Bronchial epithelial cell (primary cell): ENCODE measurements around the gene LDLRAD4. TPM values are rescaled to one million over a fixed set of nuclear protein-coding genes. Genes with fewer than 3 reads are reported as not detected.

ENCODE experiments used
- DNase-seq: peaks from one replicate; pipeline ENCODE4 v3.0.0-alpha.2; 2010; ENCODE audit warnings: low read depth
- FAIRE-seq: peaks from 2 replicates; lab custom pipeline; 2011; peaks lifted over from hg19 to GRCh38; lab: Jason Lieb, UNC
- H3K27me3 ChIP-seq: 2 replicates; pipeline ENCODE4 v1.5.1; 2011; ENCODE audit warnings: low read length; ENCODE audit not compliant: control insufficient read depth, insufficient read depth
- H3K36me3 ChIP-seq: 2 replicates; pipeline ENCODE4 v1.5.1; 2011; ENCODE audit warnings: low read length; ENCODE audit not compliant: control insufficient read depth, insufficient read depth
- H3K4me3 ChIP-seq: 2 replicates; pipeline ENCODE4 v1.5.1; 2011; ENCODE audit warnings: mild to moderate bottlenecking, low read depth, low read length, control low read depth
- total RNA-seq: library from RNA; depleted of rRNA; stranded (reverse); fragments of >200 nt; gene quantifications from 2 replicates; pipeline ENCODE4 v1.2.1, GENCODE V29; 2014
- TF ChIP-seq, protein P1 (sequence below): IDR thresholded peaks from 2 replicates; pipeline ENCODE4 v1.5.1; 2011; ENCODE audit warnings: mild to moderate bottlenecking, moderate library complexity, low read length, control low read depth, inconsistent platforms; ENCODE audit not compliant: insufficient read depth, severe bottlenecking

LDLRAD4 gene
- total RNA-seq, 1 donor from 2014 or later, result not detected

DNA sequence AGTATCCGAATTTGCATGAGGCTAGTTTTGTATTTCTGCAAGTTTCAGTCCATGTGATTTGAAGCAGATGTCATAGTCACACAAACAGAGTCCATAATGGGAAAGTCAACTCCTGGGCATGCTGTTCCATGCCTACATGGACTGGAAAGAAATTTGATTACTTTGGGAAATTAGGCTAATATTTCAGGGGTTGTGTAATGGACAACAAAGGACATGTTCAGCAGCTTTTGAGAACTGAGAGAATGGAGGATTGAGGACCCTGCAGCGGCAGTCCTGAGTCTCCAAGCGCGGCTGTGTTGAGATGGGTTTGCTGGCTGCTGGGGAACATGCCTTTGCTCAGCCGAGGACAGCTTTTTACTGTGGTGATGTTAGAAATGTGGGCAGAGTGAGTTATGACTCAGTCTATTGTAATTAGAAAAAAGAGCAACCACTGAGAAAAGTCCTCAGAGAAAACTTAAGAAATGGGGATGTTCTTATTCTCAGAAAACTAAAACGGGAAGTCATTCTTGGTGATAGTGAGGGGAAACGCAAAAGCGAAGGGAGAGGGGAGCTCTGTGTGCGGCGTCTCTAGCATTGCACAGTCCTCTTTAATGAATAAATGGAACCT, 358.6 kb downstream of the LDLRAD4 start:
- Histone ChIP-seq H3K27me3 (no peaks in the 10 kb centered on the region), H3K4me3 (no peak overlapping the region), H3K36me3 (no peaks in the 10 kb centered on the region)
- peak; percentile 16 for DNase-seq
- no peak for FAIRE-seq
- TF ChIP-seq, protein P1, sequence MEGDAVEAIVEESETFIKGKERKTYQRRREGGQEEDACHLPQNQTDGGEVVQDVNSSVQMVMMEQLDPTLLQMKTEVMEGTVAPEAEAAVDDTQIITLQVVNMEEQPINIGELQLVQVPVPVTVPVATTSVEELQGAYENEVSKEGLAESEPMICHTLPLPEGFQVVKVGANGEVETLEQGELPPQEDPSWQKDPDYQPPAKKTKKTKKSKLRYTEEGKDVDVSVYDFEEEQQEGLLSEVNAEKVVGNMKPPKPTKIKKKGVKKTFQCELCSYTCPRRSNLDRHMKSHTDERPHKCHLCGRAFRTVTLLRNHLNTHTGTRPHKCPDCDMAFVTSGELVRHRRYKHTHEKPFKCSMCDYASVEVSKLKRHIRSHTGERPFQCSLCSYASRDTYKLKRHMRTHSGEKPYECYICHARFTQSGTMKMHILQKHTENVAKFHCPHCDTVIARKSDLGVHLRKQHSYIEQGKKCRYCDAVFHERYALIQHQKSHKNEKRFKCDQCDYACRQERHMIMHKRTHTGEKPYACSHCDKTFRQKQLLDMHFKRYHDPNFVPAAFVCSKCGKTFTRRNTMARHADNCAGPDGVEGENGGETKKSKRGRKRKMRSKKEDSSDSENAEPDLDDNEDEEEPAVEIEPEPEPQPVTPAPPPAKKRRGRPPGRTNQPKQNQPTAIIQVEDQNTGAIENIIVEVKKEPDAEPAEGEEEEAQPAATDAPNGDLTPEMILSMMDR, result no peak

DNA sequence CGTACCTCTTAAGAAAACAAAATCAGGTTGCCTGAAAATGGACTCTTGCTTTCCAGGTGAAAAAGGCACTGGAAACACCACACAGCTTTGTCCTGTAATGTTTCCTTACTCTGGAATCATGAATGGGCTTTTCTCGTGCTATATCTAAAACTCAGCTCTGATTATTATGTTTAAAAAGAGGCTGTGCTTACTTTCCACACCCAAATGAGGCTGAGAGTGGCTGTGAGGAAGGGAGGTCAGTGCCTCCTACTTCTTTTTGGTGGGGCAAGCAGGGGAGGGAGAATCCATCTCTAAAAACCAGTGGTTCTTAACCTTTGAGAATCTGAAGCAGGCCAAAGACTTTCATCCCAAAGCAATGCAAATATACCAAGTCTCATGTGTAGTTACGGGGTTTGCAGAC, 359.2 kb downstream of the LDLRAD4 start:
- Histone ChIP-seq H3K36me3 (no peaks in the 10 kb centered on the region), H3K27me3 (no peaks in the 10 kb centered on the region), H3K4me3 (no peak overlapping the region)
- no peak for FAIRE-seq
- TF ChIP-seq, protein P1, result no peak
- no peak for DNase-seq

DNA sequence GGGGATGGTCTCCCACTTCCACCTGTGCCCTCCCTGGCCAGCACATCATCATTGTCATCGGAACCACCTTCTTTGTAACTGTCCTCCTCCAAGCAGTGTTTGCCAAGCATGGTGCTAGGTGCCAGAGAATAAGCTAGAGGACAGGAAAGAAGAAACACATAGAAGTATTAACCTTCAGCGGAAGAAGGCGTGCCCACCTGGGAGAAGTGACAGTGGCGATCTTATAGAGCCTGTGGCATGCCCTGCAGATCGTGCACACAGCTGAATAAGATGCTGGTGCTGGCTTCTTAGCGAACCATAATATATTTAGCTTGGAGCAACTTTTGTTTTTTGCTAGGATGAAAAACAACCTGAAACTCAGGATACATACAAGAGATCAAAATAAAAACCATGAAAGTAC, 359.8 kb downstream of the LDLRAD4 start:
- Histone ChIP-seq H3K27me3 (no peaks in the 10 kb centered on the region), H3K36me3 (no peaks in the 10 kb centered on the region), H3K4me3 (no peak overlapping the region)
- TF ChIP-seq, protein P1, result no peak
- no peak for DNase-seq
- no peak for FAIRE-seq

DNA sequence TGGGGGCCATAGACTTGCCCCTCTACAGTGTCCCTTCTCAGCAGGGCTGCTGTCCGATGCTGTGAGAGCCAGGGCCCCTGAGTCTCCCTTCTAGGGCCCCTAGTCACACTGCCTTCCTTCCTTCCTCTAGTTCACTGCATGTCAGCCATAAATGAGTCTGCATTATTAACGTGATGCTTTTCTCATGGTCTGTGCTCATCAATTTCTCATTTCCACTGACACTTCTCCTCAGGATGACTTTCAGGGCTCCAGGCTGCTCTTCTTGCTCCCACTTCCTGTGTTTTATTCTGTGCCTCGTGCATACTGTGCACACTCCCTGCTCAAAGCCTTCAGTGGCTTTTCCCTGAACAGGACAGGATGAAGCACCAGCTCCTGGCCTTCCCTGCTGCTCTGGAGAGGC, 361.3 kb downstream of the LDLRAD4 start:
- DNase-seq (no peak), FAIRE-seq (peak; percentile 64)
- no peaks in the 10 kb centered on the region for H3K36me3 ChIP-seq
- no peak overlapping the region for H3K4me3 ChIP-seq
- no peaks in the 10 kb centered on the region for H3K27me3 ChIP-seq
- TF ChIP-seq, protein P1, result no peak

DNA sequence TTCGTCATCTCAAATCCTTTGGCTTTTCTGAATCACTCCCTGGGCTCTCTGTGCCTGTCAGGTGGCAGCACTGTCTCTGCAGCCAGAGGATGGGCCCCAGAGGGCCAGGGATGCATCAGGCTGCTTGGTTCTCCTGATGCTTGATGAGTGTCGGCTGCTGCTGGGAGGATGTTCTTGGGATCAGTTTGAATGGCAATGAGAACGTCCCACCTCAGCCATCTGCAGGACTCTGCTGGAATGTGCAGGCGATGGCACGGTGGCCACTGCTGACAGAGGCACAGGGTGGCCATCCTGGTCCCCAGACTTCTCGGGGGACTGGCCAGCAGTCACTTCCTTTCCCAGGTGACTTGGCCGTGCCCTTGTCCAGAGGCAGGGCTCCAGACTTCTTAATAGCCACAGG, 361.8 kb downstream of the LDLRAD4 start:
- Histone ChIP-seq H3K4me3 (no peak overlapping the region), H3K27me3 (no peaks in the 10 kb centered on the region), H3K36me3 (no peaks in the 10 kb centered on the region)
- DNase-seq (no peak), FAIRE-seq (no peak)
- TF ChIP-seq, protein P1, result no peak

DNA sequence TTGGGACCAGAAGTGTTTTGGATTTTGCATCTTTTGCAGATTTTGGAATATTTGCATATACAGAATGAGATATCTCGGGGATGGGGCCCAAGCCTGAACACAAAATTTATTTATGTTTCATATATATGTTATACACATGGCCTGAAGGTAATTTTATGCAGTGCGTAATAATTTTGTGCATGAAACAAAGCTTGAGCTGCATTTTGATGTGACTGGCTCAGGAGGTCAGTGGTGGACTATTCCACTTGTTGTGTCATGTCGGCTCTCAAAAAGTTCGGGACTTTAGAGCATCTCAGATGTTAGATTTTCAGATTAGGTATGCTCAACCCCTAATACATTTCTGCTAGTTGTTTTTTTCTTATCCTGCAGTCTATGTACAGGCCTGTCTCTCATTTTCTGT, 362.4 kb downstream of the LDLRAD4 start:
- TF ChIP-seq, protein P1, result no peak
- no peaks in the 10 kb centered on the region for H3K27me3 ChIP-seq
- no peak for FAIRE-seq
- no peaks in the 10 kb centered on the region for H3K36me3 ChIP-seq
- DNase-seq, result no peak
- H3K4me3 ChIP-seq, result no peak overlapping the region
